HG02588 (cell line): ENCODE data around the gene OR51G1.

Experiments
- ATAC-seq: cut with Tn5 transposase; IDR thresholded peaks from one replicate; pipeline ENCODE4 v1.9.1; 2021; ENCODE audit warnings: mild to moderate bottlenecking, moderate library complexity; ENCODE audit not compliant: unreplicated experiment

Gene OR51G1

DNA sequence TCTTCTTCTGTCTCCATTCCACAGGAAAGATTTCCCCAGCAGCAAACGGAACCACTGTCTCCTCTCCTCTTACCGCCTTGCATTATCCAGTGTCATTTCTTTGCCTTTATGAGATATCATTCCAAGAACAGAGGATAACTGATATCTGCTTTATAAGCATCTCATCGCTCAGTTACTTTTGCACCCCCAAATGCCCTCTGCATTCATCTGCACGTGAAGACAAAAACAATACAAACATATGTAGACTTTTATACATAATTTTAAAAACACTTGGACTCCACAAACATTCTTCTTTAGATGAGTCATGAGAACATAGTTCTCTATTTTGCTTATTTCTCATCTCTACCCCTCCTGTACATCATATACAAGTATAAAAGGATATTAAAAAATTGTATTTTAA lies 43.0 kb downstream of the OR51G1 start:
- ATAC-seq: no peak
